GM21619 (cell line): ENCODE data around the gene FDX1.

Experiments
- ATAC-seq: cut with Tn5 transposase; IDR thresholded peaks from one replicate; pipeline ENCODE4 v1.9.1; 2021; ENCODE audit not compliant: unreplicated experiment

The FDX1 gene

GRCh38 chr11:110505528-110506284, 76.0 kb downstream of the FDX1 start:
- no peak for ATAC-seq

GRCh38 chr11:110507328-110507727, 77.6 kb downstream of the FDX1 start:
- ATAC-seq, result no peak

GRCh38 chr11:110508786-110509185, 79.0 kb downstream of the FDX1 start:
- ATAC-seq, result no peak

- no peak for ATAC-seq
Observed at GRCh38 chr11:110509472-110509871, 79.7 kb downstream of the FDX1 start.

- no peak for ATAC-seq
Observed at GRCh38 chr11:110512026-110512425, 82.3 kb downstream of the FDX1 start.

GRCh38 chr11:110513259-110513801, 83.6 kb downstream of the FDX1 start:
- ATAC-seq, result no peak

GRCh38 chr11:110513846-110514437, 84.2 kb downstream of the FDX1 start:
- no peak for ATAC-seq
